RWPE1 (cell line): ENCODE measurements around the gene CFAP97.
"Not testable (repeated sequence)": the region's sequence is repeated elsewhere in the genome, so short reads cannot be mapped to it uniquely, and the experiment has no call there.

Experiments
- CTCF ChIA-PET: fragments of 350-600 bp; sonication (Branson Sonifier 250); formaldehyde crosslinking; extraction: SDS; loops from one replicate; lab custom pipeline; 2021; lab: Yijun Ruan, JAX
- POLR2A ChIA-PET: fragments of 400-600 bp; formaldehyde crosslinking; extraction: SDS; loops from one replicate; lab custom pipeline; 2020; ENCODE audit warnings: antibody characterized with exemption; ENCODE audit not compliant: low non-redundant PET; lab: Yijun Ruan, JAX
- DNase-seq: peaks from one replicate; pipeline ENCODE4 v3.0.0; 2012; ENCODE audit warnings: low spot score
- H3K27ac ChIP-seq: fragments of 450-650 bp; 2 replicates; pipeline ENCODE4 v1.5.1; 2017
- TF ChIP-seq, protein P1 (sequence below): fragments of 450-650 bp; conservative IDR thresholded peaks from 2 replicates; pipeline ENCODE4 v1.5.1; 2017; ENCODE audit warnings: low read depth, mild to moderate bottlenecking

CFAP97 gene

DNA sequence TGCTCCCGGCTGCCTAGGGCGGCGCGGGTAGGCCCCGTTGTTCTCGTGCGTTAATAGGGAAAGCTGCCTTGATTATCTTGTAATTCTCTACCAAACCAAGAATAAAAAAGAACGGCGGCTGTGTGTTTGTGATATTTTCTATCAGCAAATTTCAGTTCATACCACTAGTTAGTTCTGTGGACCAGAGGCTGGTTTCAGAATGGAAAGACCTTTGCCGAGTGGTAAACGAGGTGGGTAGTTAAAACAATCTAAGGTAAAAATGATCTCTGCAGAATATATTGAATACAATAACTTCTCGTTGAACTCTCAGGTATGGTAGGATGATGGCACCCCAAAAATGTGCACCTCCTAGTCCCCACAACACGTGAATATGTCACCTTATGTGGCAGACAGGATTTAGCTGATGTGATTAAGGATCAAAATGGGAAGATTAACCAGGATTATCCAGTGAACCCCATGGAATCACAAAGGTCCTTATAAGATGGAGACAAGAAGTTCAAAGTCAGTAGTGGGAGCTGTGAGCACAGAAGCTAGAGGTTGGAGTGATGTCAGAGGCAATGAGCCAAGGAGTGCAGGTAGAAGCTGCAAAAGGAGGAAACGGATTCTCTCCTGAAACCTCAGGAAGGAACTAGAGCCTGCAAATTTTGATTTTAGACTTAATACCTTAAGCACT is 574 bp upstream of the CFAP97 start:
- POLR2A ChIA-PET = no interaction called here
- CTCF ChIA-PET = interaction anchor here (0.6 kb wide), 3 partner anchors 21 to 348 kb away, joined by 3 to 5 read pairs (median 4); no protein-coding TSS in a partner anchor
- TF ChIP-seq, protein P1, sequence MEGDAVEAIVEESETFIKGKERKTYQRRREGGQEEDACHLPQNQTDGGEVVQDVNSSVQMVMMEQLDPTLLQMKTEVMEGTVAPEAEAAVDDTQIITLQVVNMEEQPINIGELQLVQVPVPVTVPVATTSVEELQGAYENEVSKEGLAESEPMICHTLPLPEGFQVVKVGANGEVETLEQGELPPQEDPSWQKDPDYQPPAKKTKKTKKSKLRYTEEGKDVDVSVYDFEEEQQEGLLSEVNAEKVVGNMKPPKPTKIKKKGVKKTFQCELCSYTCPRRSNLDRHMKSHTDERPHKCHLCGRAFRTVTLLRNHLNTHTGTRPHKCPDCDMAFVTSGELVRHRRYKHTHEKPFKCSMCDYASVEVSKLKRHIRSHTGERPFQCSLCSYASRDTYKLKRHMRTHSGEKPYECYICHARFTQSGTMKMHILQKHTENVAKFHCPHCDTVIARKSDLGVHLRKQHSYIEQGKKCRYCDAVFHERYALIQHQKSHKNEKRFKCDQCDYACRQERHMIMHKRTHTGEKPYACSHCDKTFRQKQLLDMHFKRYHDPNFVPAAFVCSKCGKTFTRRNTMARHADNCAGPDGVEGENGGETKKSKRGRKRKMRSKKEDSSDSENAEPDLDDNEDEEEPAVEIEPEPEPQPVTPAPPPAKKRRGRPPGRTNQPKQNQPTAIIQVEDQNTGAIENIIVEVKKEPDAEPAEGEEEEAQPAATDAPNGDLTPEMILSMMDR = no peak
- DNase-seq = peak; percentile 28
- peak overlapping the region; percentile 89 for H3K27ac ChIP-seq

DNA sequence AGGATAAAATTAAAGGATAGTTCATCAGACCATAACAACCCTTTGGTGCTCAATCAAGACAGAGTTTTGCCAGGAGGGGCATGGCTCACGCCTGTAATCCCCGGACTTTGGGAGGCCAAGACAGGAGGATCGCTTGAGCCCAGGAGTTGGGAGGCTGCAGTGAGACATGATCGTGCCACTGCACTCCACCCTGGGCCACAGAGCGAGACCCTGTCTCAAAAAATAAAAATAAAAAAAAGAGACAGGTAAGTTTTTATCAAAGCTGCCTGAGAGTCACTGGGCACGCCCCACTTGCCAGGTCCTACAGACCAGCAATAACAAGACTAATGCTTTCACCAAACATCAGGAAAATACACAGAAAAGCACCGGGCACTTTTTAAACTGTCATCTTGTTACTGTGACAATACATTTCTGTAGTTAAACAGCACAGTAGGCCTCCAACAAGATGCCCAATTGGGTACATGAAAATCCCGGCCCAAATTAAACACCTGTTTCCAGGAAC is 765 bp downstream of the CFAP97 start:
- ChIA-PET POLR2A (no interaction called here), CTCF (no interaction called here)
- TF ChIP-seq, protein P1 = no peak
- peak overlapping the region; percentile 89 for H3K27ac ChIP-seq
- no peak for DNase-seq

DNA sequence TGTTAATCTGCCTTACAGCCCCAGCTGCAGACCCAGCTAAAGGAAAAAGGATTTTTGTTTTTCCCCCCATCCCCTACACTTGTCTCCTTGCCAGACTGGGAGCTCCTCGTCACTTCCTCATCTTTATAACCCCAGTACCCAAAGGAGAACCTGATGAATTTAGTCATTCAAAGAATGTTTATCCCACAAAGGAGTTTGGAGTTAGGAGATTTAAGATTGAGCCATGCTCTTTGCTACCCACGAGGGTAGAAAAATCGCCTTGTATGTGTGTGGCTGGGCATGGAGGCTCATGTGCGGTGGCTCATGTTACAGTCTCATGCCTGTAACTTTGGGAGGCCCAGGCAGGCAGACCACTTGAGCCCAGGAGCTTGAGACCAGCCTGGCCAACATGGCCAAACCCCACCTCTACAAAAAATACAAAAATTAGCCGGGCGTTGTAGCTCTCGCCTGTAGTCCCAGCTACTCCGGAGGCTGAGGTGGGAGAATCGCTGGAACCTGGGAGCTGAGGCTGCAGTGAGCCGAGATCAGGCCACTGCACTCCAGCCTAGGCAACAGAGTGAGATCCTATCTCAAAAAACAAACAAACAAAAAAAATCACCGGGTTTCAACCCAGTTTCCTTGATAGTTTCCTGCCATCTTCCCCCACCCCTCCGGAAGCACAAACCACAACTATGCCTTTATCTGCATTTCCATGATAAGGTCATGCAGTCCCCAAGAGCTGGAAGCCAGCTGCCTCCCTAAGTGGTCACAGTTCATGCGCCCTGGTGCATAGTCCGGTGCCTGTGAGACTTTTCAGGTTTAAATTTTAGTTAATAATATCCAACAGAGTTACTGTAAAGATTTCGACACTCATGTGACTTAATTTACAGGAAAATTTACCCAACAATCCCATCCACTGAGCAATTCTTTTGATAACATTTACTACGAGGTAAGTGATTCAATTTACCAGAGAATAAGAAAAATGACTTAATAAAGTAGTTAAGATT is 1.5 kb downstream of the CFAP97 start:
- TF ChIP-seq, protein P1 = no peak
- peak overlapping the region; percentile 89 for H3K27ac ChIP-seq
- CTCF ChIA-PET = interaction anchor here (0.7 kb wide), 1 partner anchor 188 kb away, joined by 3 read pairs; no protein-coding TSS in a partner anchor
- POLR2A ChIA-PET = no interaction called here
- DNase-seq = no peak

DNA sequence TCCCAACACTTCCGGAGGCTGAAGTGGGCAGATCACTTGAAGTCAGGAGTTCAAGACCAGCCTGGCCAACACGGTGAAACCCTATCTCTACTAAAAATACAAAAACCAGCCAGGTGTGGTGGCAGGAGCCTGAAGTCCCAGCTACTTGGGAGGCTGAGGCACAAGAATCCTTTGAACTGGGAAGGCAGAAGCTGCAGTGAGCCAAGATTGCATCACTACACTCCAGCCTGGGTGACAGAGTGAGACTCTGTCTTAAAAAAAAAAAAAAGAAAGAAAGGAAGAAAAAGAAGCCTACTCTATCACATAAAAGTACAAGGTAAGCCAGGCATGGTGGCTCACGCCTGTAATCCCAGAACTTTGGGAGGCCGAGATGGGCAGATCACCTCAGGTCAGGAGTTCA is 5.6 kb downstream of the CFAP97 start:
- POLR2A ChIA-PET, H3K27ac ChIP-seq, DNase-seq: not testable (repeated sequence)
- CTCF ChIA-PET = interaction anchor here (0.8 kb wide), 1 partner anchor 14 kb away, joined by 4 read pairs; no protein-coding TSS in a partner anchor

DNA sequence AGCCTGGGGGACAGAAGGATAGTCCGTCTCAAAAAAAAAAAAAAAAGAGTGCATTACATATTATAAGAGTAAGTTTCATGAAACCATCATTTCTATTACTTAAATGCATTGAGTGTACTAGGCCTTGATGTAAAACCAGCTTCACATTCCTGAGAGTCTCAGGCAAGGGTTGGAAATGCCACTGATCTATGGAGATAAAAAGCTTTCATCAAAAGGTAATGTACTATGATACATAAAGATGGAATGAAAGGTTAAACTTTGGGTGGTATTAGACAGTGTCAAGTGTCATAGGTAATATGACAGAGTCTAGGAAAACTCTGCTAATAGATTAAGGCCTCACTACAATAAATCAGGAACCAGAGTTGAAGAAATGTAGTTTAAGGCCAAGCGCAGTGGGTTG is 7.4 kb downstream of the CFAP97 start:
- no peak overlapping the region for H3K27ac ChIP-seq
- TF ChIP-seq, protein P1 = no peak
- POLR2A ChIA-PET = no interaction called here
- no peak for DNase-seq
- CTCF ChIA-PET = interaction anchor here (0.7 to 1.2 kb wide), 2 partner anchors 13 to 115 kb away, joined by 3 to 4 read pairs; no protein-coding TSS in a partner anchor

DNA sequence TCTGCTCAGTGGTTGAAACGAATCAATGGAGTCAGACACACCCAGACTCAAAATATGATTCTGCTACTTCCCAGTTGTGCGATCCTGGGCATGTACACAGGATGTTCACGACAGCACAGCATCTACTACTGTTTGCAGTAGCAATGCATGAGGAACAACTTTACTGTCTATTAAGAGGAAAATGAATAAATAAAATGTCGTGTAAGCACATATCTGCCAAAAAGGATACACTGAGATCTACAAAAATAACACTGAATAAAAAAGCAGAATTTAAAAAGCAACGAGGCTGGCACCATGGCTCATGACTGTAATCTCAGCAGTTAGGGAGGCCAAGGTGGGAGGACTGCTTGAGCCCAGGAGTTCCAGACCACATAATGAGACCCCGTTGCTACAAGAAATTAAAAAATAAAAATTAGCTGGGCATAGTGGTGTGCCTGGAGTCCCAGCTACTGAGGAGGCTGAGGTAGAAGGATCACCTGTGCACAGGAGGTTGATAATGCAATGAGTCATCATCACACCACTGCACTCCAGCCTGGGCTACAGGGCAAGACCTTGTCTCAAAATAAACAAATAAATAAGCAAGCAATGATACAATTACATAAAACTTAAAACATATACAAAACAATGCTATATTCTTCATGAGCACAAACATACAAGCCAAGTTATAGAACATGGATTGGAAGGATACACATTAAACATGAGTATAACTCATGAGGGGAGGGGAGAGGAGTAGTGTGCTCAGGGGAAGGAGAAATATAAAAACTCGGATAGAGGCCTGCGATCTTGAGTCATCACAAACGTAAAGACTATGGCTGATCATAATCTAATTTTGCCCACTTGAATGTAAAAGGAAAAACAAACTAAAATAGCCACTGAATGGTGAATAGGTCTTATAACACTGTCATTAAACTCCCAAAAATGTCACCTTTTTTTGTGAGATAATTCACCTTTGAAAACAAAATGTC is 8.6 kb downstream of the CFAP97 start:
- DNase-seq = no peak
- CTCF ChIA-PET = interaction anchor here (1.0 kb wide), 1 partner anchor 12 kb away, joined by 3 read pairs; no protein-coding TSS in a partner anchor
- TF ChIP-seq, protein P1 = no peak
- no peak overlapping the region for H3K27ac ChIP-seq
- POLR2A ChIA-PET = no interaction called here
